ENCODE data around the gene PODN. TPM values are rescaled to one million over a fixed set of nuclear protein-coding genes. Genes with fewer than 3 reads are reported as not detected.

The PODN gene
- total RNA-seq, 2 donors from 2014 or later = 44.1 to 47.2 TPM

DNA sequence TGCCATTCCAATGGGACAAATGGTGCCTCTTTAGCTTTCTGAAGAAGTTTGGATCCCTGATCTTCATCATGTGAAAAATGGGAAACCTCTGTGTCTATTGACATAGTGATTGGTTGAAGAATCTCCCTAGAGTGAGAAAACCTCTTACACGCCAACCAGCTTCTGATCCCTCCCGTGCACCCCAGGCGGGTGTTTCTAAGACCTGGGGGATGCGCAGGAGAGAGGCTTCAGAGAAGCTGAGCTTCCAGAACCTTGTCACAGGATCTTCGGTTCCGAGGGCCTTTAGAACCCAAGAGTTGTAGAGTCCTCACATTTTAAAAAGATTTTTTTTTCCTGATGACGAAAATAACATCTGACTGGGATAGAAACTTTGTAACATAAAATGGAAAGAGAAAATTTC is 11.3 kb downstream of the PODN start:
- Histone ChIP-seq H3K9me3 (no peaks in the 10 kb centered on the region), H3K27me3 (no peaks in the 10 kb centered on the region), H3K36me3 (no peaks in the 10 kb centered on the region), H3K27ac (peak overlapping the region in 1 of 2 donors; percentile 23), H3K4me3 (no peak overlapping the region), H3K4me1 (no peaks in the 10 kb centered on the region)
- TF ChIP-seq, protein P1, sequence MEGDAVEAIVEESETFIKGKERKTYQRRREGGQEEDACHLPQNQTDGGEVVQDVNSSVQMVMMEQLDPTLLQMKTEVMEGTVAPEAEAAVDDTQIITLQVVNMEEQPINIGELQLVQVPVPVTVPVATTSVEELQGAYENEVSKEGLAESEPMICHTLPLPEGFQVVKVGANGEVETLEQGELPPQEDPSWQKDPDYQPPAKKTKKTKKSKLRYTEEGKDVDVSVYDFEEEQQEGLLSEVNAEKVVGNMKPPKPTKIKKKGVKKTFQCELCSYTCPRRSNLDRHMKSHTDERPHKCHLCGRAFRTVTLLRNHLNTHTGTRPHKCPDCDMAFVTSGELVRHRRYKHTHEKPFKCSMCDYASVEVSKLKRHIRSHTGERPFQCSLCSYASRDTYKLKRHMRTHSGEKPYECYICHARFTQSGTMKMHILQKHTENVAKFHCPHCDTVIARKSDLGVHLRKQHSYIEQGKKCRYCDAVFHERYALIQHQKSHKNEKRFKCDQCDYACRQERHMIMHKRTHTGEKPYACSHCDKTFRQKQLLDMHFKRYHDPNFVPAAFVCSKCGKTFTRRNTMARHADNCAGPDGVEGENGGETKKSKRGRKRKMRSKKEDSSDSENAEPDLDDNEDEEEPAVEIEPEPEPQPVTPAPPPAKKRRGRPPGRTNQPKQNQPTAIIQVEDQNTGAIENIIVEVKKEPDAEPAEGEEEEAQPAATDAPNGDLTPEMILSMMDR (IDR thresholded peaks at IDR 0.05) = no peak
- DNase-seq (ENCODE audit: low spot score) = no peak

DNA sequence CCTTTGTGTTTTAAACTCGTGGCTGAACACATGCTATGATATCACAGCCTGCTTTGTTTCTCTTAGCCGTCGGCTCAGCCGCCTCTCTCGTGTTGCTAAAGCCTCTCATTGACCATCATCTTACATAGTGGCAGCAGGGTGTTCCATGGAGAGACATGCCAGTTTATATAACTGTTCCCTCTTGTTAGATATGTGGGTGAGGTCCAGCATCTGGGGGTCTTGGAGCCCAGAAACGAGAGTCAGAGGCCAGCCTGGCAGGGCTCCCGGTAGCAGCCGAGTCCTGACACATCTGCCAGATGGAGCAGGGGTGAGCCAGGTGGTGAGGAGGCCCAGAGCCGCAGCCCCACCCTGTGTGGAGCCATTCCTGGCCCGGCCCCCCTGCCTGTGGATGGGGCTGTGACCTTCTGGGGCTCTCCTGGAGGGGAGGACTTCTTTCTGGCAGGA is 11.9 kb downstream of the PODN start:
- Histone ChIP-seq H3K9me3 (no peaks in the 10 kb centered on the region), H3K36me3 (no peaks in the 10 kb centered on the region), H3K4me3 (no peak overlapping the region), H3K27ac (peak overlapping the region; percentile 23 to 47), H3K4me1 (no peaks in the 10 kb centered on the region), H3K27me3 (no peaks in the 10 kb centered on the region)
- DNase-seq (ENCODE audit: low spot score) = no peak
- TF ChIP-seq, protein P1 (IDR thresholded peaks at IDR 0.05) = no peak

DNA sequence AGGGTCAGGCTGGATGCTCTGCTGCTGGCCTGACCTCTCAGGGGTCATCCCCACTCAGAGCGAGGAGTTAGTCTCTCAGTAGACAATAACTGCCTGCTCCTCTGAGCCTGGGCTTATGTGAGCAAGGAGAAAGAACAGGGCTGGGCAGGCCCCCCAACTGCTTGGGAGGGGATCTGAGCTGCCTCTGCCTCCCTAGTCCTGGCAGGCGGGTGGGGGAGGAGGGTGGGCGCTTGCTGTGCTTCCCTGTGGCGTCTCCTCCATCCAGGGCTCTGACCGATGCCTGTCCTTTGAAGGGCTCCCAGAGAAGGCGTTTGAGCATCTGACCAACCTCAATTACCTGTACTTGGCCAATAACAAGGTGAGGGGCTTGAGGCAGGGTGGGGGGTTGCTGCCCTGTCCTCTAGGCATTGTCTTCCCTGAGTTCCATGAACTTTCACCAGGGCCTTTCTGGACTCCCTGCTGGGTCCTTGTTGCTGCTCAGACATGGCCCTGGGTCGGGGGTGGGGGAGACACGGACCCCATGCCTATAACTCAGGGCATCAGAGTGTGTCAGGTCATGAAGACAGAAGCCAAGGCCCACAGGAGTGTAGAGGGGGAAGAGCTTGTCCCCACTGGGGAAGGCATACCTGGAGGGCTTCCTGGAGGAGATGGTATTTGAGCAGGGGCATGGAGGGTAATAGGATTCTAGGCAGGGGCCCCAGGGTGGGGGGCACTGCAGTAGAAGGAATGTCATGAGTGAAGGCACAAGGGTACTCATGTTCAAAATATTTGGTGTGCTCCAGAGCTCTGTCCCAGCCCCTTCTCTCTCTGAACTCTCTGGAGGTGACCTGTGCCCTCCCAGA is 12.5 kb downstream of the PODN start:
- Histone ChIP-seq H3K27ac (peak overlapping the region; percentile 23 to 47), H3K4me1 (no peaks in the 10 kb centered on the region), H3K27me3 (no peaks in the 10 kb centered on the region), H3K9me3 (no peaks in the 10 kb centered on the region), H3K4me3 (no peak overlapping the region), H3K36me3 (no peaks in the 10 kb centered on the region)
- DNase-seq (ENCODE audit: low spot score) = no peak
- TF ChIP-seq, protein P1 (IDR thresholded peaks at IDR 0.05) = no peak

DNA sequence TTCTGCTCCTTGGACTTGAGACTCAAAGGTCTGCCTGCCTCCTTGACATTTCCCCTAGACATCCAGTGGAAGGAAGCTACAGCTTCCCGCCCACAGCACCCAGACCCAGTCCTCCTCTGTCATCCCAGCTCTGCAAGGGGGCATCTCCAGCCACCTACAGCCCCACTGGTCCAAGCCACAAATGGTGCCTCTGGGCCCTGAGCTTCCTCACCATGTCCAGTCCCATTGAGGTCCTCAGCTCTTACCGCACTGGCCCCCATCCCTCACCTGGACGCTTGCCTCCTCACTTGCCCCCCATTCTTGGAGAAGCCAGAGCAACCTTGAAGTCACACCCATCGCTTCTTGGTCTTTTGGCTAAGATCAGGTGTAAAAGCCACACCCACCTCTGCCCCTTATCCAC is 13.2 kb downstream of the PODN start:
- Histone ChIP-seq H3K27me3 (no peaks in the 10 kb centered on the region), H3K9me3 (no peaks in the 10 kb centered on the region), H3K27ac (no peak overlapping the region), H3K4me1 (no peaks in the 10 kb centered on the region), H3K4me3 (no peak overlapping the region), H3K36me3 (no peaks in the 10 kb centered on the region)
- DNase-seq (ENCODE audit: low spot score) = no peak
- TF ChIP-seq, protein P1 (IDR thresholded peaks at IDR 0.05) = no peak

DNA sequence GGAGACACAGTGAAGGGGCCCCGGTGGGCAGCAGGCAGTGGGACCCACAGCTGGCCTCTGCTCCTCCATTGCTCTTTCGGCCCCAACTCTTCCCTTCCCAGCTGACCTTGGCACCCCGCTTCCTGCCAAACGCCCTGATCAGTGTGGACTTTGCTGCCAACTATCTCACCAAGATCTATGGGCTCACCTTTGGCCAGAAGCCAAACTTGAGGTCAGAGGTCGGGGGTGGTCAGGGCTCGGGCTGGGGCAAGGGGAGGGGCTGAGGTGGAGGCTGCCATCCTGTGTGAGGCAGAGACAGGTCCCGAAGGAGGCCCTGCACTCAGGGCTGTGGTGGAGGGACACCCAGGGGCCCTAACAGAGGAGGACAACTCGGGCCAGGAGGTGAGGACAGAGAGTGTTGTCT is 13.7 kb downstream of the PODN start:
- H3K36me3 ChIP-seq = peaks cover 4% of the 10 kb centered on the region
- H3K27me3 ChIP-seq = no peaks in the 10 kb centered on the region
- no peaks in the 10 kb centered on the region for H3K9me3 ChIP-seq
- no peak overlapping the region for H3K27ac ChIP-seq
- TF ChIP-seq, protein P1 (IDR thresholded peaks at IDR 0.05) = no peak
- no peak overlapping the region for H3K4me3 ChIP-seq
- no peaks in the 10 kb centered on the region for H3K4me1 ChIP-seq
- DNase-seq (ENCODE audit: low spot score) = no peak
